Common myeloid progenitor, CD34-positive (primary cell): ENCODE data around the gene RPL15.
A peak's percentile ranks its signal among the peaks of the same experiment; 100 is the strongest.
"Not testable (repeated sequence)": the region's sequence is repeated elsewhere in the genome, so short reads cannot be mapped to it uniquely, and the experiment has no call there.

ENCODE experiments used
- CTCF ChIA-PET: fragments of 350-600 bp; sonication (Branson Sonifier 250); formaldehyde crosslinking; loops from one replicate; lab custom pipeline; 2021; ENCODE audit warnings: antibody characterized with exemption; lab: Charles Lee
- POLR2A ChIA-PET: fragments of 350-600 bp; sonication (Branson Sonifier 250); formaldehyde crosslinking; loops from one replicate; lab custom pipeline; 2021; ENCODE audit warnings: antibody characterized with exemption; lab: Charles Lee
- DNase-seq, 3 donors: peaks; one replicate each; pipeline versions ENCODE4 v3.0.0 to v3.0.0-alpha.2; 2013
- H3K27ac ChIP-seq, 2 experiments: 1 replicate in 1 of 2; 2 replicates in 1 of 2; pipeline ENCODE4 v1.7.0; 2013; ENCODE audit warnings: inconsistent platforms in 2 of 2, low read length in 2 of 2, mild to moderate bottlenecking in 2 of 2, low read depth in 1 of 2, moderate library complexity in 1 of 2; ENCODE audit not compliant: severe bottlenecking in 2 of 2, insufficient read depth in 1 of 2, poor library complexity in 1 of 2
- H3K27me3 ChIP-seq, 5 experiments: replicated peaks in 2 of 5; 1 replicate in 3 of 5; 2 replicates in 2 of 5; pipeline versions ENCODE4 v1.6.1 to v1.7.0; 2013; ENCODE audit warnings: low read length in 4 of 5, mild to moderate bottlenecking in 2 of 5, moderate library complexity in 2 of 5, inconsistent platforms in 1 of 5; ENCODE audit not compliant: insufficient read depth in 5 of 5, control insufficient read depth in 4 of 5
- H3K36me3 ChIP-seq, 4 experiments: 1 replicate in 2 of 4; 2 replicates in 2 of 4; pipeline versions ENCODE4 v1.6.1 to v1.7.0; 2013; ENCODE audit warnings: low read length in 3 of 4, control low read depth in 1 of 4, mild to moderate bottlenecking in 1 of 4; ENCODE audit not compliant: control insufficient read depth in 4 of 4, insufficient read depth in 4 of 4
- H3K4me1 ChIP-seq, 4 experiments: 1 replicate in 3 of 4; 2 replicates in 1 of 4; pipeline versions ENCODE4 v1.6.1 to v1.7.1; 2013; ENCODE audit warnings: low read length in 3 of 4, mild to moderate bottlenecking in 3 of 4, control low read depth in 1 of 4, inconsistent platforms in 1 of 4, moderate library complexity in 1 of 4; ENCODE audit not compliant: control insufficient read depth in 4 of 4, insufficient read depth in 4 of 4; ENCODE audit errors: control extremely low read depth in 1 of 4
- H3K4me3 ChIP-seq, 7 experiments: 1 replicate in 4 of 7; 2 replicates in 3 of 7; pipeline versions ENCODE4 v1.5.1 to v1.7.0; 2013; ENCODE audit warnings: mild to moderate bottlenecking in 7 of 7, low read length in 6 of 7, moderate library complexity in 6 of 7, inconsistent platforms in 2 of 7, low read depth in 2 of 7, control low read depth in 1 of 7; ENCODE audit not compliant: insufficient read depth in 4 of 7, control insufficient read depth in 1 of 7; ENCODE audit errors: extremely low read depth in 1 of 7
- H3K9me3 ChIP-seq, 5 experiments: 1 replicate in 4 of 5; 2 replicates in 1 of 5; pipeline versions ENCODE4 v1.6.1 to v1.7.1; 2013; ENCODE audit warnings: low read length in 4 of 5, mild to moderate bottlenecking in 2 of 5, inconsistent platforms in 1 of 5, low read depth in 1 of 5, moderate library complexity in 1 of 5; ENCODE audit not compliant: control insufficient read depth in 4 of 5, insufficient read depth in 2 of 5; ENCODE audit errors: control extremely low read depth in 1 of 5
- WGBS: methylation state at CpG from one replicate; pipeline ENCODE4 v1.1.5; 2013; ENCODE audit not compliant: insufficient coverage; 5-methylcytosine and 5-hydroxymethylcytosine counted together

Gene RPL15

GRCh38 chr3:23915537-23916108 is 1.3 kb upstream of the RPL15 start:
- WGBS: 28% methylated on average over 5 of the region's 7 CpGs
- H3K27ac ChIP-seq: no peak overlapping the region
- POLR2A ChIA-PET: interaction anchor here (2.1 kb wide), 1 partner anchor 34 kb away, joined by 7 read pairs; no protein-coding TSS in a partner anchor
- H3K4me1 ChIP-seq: peaks cover 20 to 41% (median 29%) of the 10 kb centered on the region in 4 experiments
- DNase-seq: peak in 2 of 3 donors; percentile 55 to 61
- no peaks in the 10 kb centered on the region for H3K27me3 ChIP-seq
- H3K36me3 ChIP-seq: peaks cover 5 to 32% (median 21%) of the 10 kb centered on the region in 4 experiments
- CTCF ChIA-PET: interaction anchor here (0.6 to 1.7 kb wide), 7 partner anchors 15 to 59 kb away, joined by 3 to 5 read pairs (median 4); no protein-coding TSS in a partner anchor
- H3K9me3 ChIP-seq: no peaks in the 10 kb centered on the region
- peak overlapping the region in 6 of 7 experiments; percentile 92 to 99 (median 98) for H3K4me3 ChIP-seq

GRCh38 chr3:23916152-23916885 is 613 bp upstream of the RPL15 start:
- peaks cover 20 to 41% (median 29%) of the 10 kb centered on the region in 4 experiments for H3K4me1 ChIP-seq
- CTCF ChIA-PET: interaction anchor here (0.6 to 1.7 kb wide), 10 partner anchors 9 to 77 kb away, joined by 3 to 5 read pairs (median 4); no protein-coding TSS in a partner anchor
- peaks cover 5 to 33% (median 20%) of the 10 kb centered on the region in 4 experiments for H3K36me3 ChIP-seq
- POLR2A ChIA-PET: interaction anchor here (0.6 to 2.1 kb wide), 12 partner anchors 10 to 200 kb away, joined by 3 to 14 read pairs (median 4); partner anchors contain the start of gene NR1D2
- DNase-seq: peak in 1 of 3 donors; percentile 7
- H3K27me3 ChIP-seq: no peaks in the 10 kb centered on the region
- WGBS: 0% methylated on average over 42 of the region's 48 CpGs
- peak overlapping the region in 1 of 2 experiments; percentile 78 for H3K27ac ChIP-seq
- no peaks in the 10 kb centered on the region for H3K9me3 ChIP-seq
- peak overlapping the region; percentile 92 to 99 (median 98) for H3K4me3 ChIP-seq

DNA sequence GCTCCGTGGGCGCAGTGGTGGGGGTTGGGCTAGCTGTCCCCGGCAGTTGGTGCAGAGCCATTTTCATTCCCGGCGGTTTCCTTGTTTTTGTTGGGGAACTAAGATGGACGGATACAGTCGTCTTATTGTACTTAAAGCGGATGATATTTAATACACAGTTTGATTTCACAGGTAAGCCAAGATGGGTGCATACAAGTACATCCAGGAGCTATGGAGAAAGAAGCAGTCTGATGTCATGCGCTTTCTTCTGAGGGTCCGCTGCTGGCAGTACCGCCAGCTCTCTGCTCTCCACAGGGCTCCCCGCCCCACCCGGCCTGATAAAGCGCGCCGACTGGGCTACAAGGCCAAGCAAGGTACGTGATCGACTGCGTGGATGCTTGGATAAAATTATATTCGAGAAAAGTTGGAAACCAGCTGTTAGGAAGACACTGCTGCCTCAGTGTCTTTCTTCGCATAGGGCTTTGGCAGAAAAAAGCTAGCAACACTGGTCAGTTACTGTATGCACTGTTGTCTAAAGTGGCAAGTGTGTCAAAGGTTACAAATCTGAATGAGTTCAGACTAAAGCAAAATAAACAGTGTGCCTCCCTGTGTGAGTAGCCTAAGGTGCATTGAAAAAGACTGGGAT is 859 bp downstream of the RPL15 start:
- 2% methylated on average over 10 of the region's 21 CpGs for WGBS
- Histone ChIP-seq H3K27ac (peak overlapping the region; percentile 85 to 95), H3K4me3 (peak overlapping the region; percentile 92 to 99 (median 98)), H3K36me3 (peaks cover 7 to 34% (median 25%) of the 10 kb centered on the region in 4 experiments), H3K4me1 (peaks cover 20 to 41% (median 29%) of the 10 kb centered on the region in 4 experiments)
- ChIA-PET POLR2A (interaction anchor here (0.6 to 2.0 kb wide), 5 partner anchors 11 to 29 kb away, joined by 3 to 14 read pairs (median 5); partner anchors contain the start of gene NR1D2), CTCF (interaction anchor here (0.8 to 1.3 kb wide), 5 partner anchors 11 to 33 kb away, joined by 3 read pairs; no protein-coding TSS in a partner anchor)
- H3K9me3 ChIP-seq, H3K27me3 ChIP-seq: not testable (repeated sequence)
- peak; percentile 71 to 86 (median 86) for DNase-seq

- H3K36me3 ChIP-seq: peaks cover 7 to 35% (median 27%) of the 10 kb centered on the region in 4 experiments
- WGBS: 37% methylated on average over 3 of the region's 12 CpGs
- not testable (repeated sequence) for H3K9me3 ChIP-seq, DNase-seq, H3K27me3 ChIP-seq
- ChIA-PET CTCF (interaction anchor here (0.8 to 1.3 kb wide), 5 partner anchors 10 to 33 kb away, joined by 3 read pairs; no protein-coding TSS in a partner anchor), POLR2A (interaction anchor here (0.7 kb wide), 1 partner anchor 10 kb away, joined by 3 read pairs; no protein-coding TSS in a partner anchor)
- peaks cover 20 to 41% (median 29%) of the 10 kb centered on the region in 4 experiments for H3K4me1 ChIP-seq
- H3K4me3 ChIP-seq: peak overlapping the region in 6 of 7 experiments; percentile 92 to 99 (median 98)
- H3K27ac ChIP-seq: peak overlapping the region; percentile 85 to 95
These were observed 1.4 kb downstream of the RPL15 start for GRCh38 chr3:23918331-23918730.

- H3K36me3 ChIP-seq: peaks cover 10 to 35% (median 26%) of the 10 kb centered on the region in 4 experiments
- no peak overlapping the region for H3K27ac ChIP-seq
- CTCF ChIA-PET: interaction anchor here (1.1 kb wide), 1 partner anchor 28 kb away, joined by 3 read pairs; no protein-coding TSS in a partner anchor
- no CpG with 5 or more reads among the region's 2 CpGs for WGBS
- no peak for DNase-seq
- H3K4me1 ChIP-seq: peaks cover 20 to 41% (median 27%) of the 10 kb centered on the region in 4 experiments
- no peak overlapping the region for H3K4me3 ChIP-seq
- POLR2A ChIA-PET: no interaction called here
- no peaks in the 10 kb centered on the region for H3K27me3 ChIP-seq
- H3K9me3 ChIP-seq: no peaks in the 10 kb centered on the region
These were observed 2.7 kb downstream of the RPL15 start for GRCh38 chr3:23919628-23920027.

DNA sequence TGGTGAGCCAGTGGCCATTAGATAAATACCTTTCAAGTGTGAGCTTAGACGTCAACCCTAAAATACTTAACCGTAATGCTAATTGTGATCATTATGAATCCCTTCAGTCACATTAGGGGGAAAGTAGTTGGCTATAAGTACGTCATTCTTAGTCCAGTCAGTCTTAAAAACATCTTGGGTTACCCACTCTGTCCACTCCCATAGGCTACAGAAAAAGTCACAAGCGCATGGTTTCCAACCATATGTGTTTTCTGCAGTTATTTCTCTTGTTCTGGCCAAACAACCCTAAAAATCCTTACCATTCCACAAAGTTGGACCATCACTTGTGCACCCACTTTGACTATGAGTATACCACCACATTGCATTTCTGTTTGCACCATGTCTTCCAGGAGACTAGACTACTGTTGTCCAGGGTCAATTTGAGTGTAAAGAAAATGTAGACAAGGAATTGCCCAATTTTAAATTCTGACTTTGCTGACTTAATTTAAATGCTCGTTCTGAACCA is 3.3 kb downstream of the RPL15 start:
- WGBS: 100% methylated on average over 4 of the region's 5 CpGs
- peaks cover 10 to 35% (median 26%) of the 10 kb centered on the region in 4 experiments for H3K36me3 ChIP-seq
- CTCF ChIA-PET: interaction anchor here (1.1 to 1.6 kb wide), 2 partner anchors 15 to 28 kb away, joined by 3 to 6 read pairs; no protein-coding TSS in a partner anchor
- H3K9me3 ChIP-seq: no peaks in the 10 kb centered on the region
- POLR2A ChIA-PET: no interaction called here
- no peak overlapping the region for H3K4me3 ChIP-seq
- peaks cover 19 to 35% (median 26%) of the 10 kb centered on the region in 4 experiments for H3K4me1 ChIP-seq
- H3K27me3 ChIP-seq: no peaks in the 10 kb centered on the region
- no peak overlapping the region for H3K27ac ChIP-seq
- no peak for DNase-seq
